Measurements from ENCODE around the gene IFT43. TPM values are rescaled to one million over a fixed set of nuclear protein-coding genes. Genes with fewer than 3 reads are reported as not detected.

The IFT43 gene
- polyA plus RNA-seq, 1 of the 3 experiments (the other 2 are of a cell fraction), result 78.8 TPM

DNA sequence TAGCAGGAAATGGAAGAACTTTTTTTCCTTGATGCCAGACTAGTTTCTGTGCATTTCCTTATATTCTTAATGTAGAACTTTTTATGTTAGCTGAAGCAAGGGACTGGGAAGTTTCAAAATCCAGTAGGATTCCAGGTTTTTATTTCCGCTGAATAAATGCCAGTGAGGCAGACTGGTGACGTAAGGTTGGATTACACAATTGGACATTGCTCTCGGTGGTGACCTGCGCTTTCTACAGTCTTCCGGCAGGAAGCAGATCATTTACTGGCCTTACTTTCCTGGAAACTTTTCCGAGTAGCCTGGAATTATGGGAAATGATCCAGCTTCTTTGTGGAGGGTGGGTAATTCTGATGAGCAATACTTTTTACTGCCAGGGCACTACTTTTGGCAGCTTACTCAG, 3.6 kb downstream of the IFT43 start:
- no peaks in the 10 kb centered on the region for H3K9me3 ChIP-seq
- H3K4me2 ChIP-seq, result no peak overlapping the region
- H3K9me2 ChIP-seq, result no peaks in the 10 kb centered on the region
- H3K79me2 ChIP-seq (ENCODE audit: insufficient read depth), result peaks cover 18% of the 10 kb centered on the region
- no peak for TF ChIP-seq RAD21 (IDR thresholded peaks at IDR 0.05; ENCODE audit: low read length)
- no peak for TF ChIP-seq RFX5 (IDR thresholded peaks at IDR 0.05; ENCODE audit: low read length)
- no peak for TF ChIP-seq EP300 (IDR thresholded peaks at IDR 0.05; ENCODE audit: borderline replicate concordance in 1 of 2, low read depth in 1 of 2, low read length in 1 of 2)
- no peak for TF ChIP-seq FOXJ3 (CRISPR knock-in tag; IDR thresholded peaks at IDR 0.05)
- no peak for TF ChIP-seq TCF12 (IDR thresholded peaks at IDR 0.05)
- TF ChIP-seq GABPA (IDR thresholded peaks at IDR 0.05; ENCODE audit: low read depth), result no peak
- TF ChIP-seq, protein P1, sequence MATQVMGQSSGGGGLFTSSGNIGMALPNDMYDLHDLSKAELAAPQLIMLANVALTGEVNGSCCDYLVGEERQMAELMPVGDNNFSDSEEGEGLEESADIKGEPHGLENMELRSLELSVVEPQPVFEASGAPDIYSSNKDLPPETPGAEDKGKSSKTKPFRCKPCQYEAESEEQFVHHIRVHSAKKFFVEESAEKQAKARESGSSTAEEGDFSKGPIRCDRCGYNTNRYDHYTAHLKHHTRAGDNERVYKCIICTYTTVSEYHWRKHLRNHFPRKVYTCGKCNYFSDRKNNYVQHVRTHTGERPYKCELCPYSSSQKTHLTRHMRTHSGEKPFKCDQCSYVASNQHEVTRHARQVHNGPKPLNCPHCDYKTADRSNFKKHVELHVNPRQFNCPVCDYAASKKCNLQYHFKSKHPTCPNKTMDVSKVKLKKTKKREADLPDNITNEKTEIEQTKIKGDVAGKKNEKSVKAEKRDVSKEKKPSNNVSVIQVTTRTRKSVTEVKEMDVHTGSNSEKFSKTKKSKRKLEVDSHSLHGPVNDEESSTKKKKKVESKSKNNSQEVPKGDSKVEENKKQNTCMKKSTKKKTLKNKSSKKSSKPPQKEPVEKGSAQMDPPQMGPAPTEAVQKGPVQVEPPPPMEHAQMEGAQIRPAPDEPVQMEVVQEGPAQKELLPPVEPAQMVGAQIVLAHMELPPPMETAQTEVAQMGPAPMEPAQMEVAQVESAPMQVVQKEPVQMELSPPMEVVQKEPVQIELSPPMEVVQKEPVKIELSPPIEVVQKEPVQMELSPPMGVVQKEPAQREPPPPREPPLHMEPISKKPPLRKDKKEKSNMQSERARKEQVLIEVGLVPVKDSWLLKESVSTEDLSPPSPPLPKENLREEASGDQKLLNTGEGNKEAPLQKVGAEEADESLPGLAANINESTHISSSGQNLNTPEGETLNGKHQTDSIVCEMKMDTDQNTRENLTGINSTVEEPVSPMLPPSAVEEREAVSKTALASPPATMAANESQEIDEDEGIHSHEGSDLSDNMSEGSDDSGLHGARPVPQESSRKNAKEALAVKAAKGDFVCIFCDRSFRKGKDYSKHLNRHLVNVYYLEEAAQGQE (IDR thresholded peaks at IDR 0.05; ENCODE audit: low read depth, low read length), result no peak
- TF ChIP-seq, protein P2, sequence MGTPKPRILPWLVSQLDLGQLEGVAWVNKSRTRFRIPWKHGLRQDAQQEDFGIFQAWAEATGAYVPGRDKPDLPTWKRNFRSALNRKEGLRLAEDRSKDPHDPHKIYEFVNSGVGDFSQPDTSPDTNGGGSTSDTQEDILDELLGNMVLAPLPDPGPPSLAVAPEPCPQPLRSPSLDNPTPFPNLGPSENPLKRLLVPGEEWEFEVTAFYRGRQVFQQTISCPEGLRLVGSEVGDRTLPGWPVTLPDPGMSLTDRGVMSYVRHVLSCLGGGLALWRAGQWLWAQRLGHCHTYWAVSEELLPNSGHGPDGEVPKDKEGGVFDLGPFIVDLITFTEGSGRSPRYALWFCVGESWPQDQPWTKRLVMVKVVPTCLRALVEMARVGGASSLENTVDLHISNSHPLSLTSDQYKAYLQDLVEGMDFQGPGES (IDR thresholded peaks at IDR 0.05; ENCODE audit: low read depth, low read length), result no peak
- no peak for TF ChIP-seq ELF1 (IDR thresholded peaks at IDR 0.05)
- TF ChIP-seq YY1 (IDR thresholded peaks at IDR 0.05; ENCODE audit: low read depth), result no peak
- TF ChIP-seq MEF2A (IDR thresholded peaks at IDR 0.05; ENCODE audit: borderline replicate concordance, low read depth), result no peak
- TF ChIP-seq NFIC (IDR thresholded peaks at IDR 0.05; ENCODE audit: borderline replicate concordance), result no peak
- TF ChIP-seq TAF1 (IDR thresholded peaks at IDR 0.05; ENCODE audit: borderline replicate concordance, low read depth, low read length), result no peak
- no peak for TF ChIP-seq TEAD4 (IDR thresholded peaks at IDR 0.05; ENCODE audit: borderline replicate concordance, insufficient read depth)
- no peak overlapping the region for H2AFZ ChIP-seq (ENCODE audit: low read depth)
- ChIA-PET POLR2A (no interaction called here), CTCF (interaction anchor here (1.2 to 2.3 kb wide), 7 partner anchors 9 to 280 kb away, joined by 3 to 16 read pairs (median 7); no protein-coding TSS in a partner anchor)
- H3K27me3 ChIP-seq (ENCODE audit: insufficient read depth), result no peaks in the 10 kb centered on the region
- no peak overlapping the region for H3K27ac ChIP-seq (ENCODE audit: low read depth in 2 of 2, low read length in 1 of 2)
- H3F3A ChIP-seq (replicated peaks; ENCODE audit: insufficient read depth), result no peaks in the 10 kb centered on the region
- H3K36me3 ChIP-seq (replicated peaks in 1 of 2; ENCODE audit: control insufficient read depth in 1 of 2, insufficient read depth in 2 of 2, low read length in 1 of 2), result peaks cover 18 to 41% of the 10 kb centered on the region in 2 experiments
- H4K20me1 ChIP-seq (ENCODE audit: insufficient read depth), result no peaks in the 10 kb centered on the region
- H3K9ac ChIP-seq, result no peak overlapping the region
- WGBS (ENCODE audit: low lambda C conversion rate), result 74% methylated on average over 6 of the region's 6 CpGs
- H3K4me3 ChIP-seq (ENCODE audit: low read depth in 2 of 2, low read length in 1 of 2), result no peak overlapping the region
- H3K4me1 ChIP-seq (ENCODE audit: control insufficient read depth in 1 of 2, insufficient read depth in 2 of 2, low read depth in 1 of 2, low read length in 1 of 2), result peaks cover 4 to 23% of the 10 kb centered on the region in 2 experiments; a peak in 3 of 4 replicates
- DNase-seq, result no peak

DNA sequence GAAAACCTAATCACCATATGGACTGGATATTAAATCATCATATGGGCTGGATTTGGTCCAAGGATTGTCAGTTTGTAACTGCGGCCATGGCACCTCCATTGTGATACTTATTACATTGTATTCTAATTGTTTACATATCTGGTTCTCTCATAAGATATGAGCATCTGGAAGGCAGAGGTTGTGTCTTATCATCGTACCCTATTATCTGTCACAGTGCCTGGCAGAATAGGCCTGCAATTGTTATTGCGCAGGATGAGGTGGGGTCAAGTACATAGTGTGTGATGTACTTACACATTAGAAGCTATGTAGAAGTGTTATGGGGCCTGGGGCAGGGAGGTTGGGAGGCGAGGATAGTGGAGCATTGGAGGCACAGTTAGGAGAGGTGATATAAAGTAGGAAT, 4.7 kb downstream of the IFT43 start:
- peak; percentile 60 for DNase-seq
- TF ChIP-seq GATA2 (CRISPR knock-in tag; IDR thresholded peaks at IDR 0.05), result peak; percentile 58
- peak; percentile 69; the same call in 1 of the 2 replicates for TF ChIP-seq RCOR1 (IDR thresholded peaks at IDR 0.05; ENCODE audit: low read length)
- TF ChIP-seq EP300 (IDR thresholded peaks at IDR 0.05; ENCODE audit: borderline replicate concordance in 1 of 2, low read depth in 1 of 2, low read length in 1 of 2), result peak in 1 of 2 experiments; percentile 62; a peak in 1 of 4 replicates
- TF ChIP-seq YY1 (IDR thresholded peaks at IDR 0.05; ENCODE audit: low read depth), result no peak
- no peak for TF ChIP-seq JUND (IDR thresholded peaks at IDR 0.05)
- TF ChIP-seq FOXJ3 (CRISPR knock-in tag; IDR thresholded peaks at IDR 0.05), result peak; percentile 53
- Histone ChIP-seq H3K9me3 (no peaks in the 10 kb centered on the region), H4K20me1 (ENCODE audit: insufficient read depth) (no peaks in the 10 kb centered on the region), H3K9me2 (no peaks in the 10 kb centered on the region), H3K79me2 (ENCODE audit: insufficient read depth) (peaks cover 18% of the 10 kb centered on the region), H3K9ac (no peak overlapping the region), H3K27me3 (ENCODE audit: insufficient read depth) (no peaks in the 10 kb centered on the region), H3K27ac (ENCODE audit: low read depth in 2 of 2, low read length in 1 of 2) (no peak overlapping the region; a peak in 1 of 4 replicates), H3K4me2 (no peak overlapping the region), H3K4me1 (ENCODE audit: control insufficient read depth in 1 of 2, insufficient read depth in 2 of 2, low read depth in 1 of 2, low read length in 1 of 2) (peaks cover 4 to 16% of the 10 kb centered on the region in 2 experiments; a peak in 3 of 4 replicates), H3K36me3 (replicated peaks in 1 of 2; ENCODE audit: control insufficient read depth in 1 of 2, insufficient read depth in 2 of 2, low read length in 1 of 2) (peaks cover 21 to 53% of the 10 kb centered on the region in 2 experiments), H3K4me3 (ENCODE audit: low read depth in 2 of 2, low read length in 1 of 2) (no peak overlapping the region), H2AFZ (ENCODE audit: low read depth) (no peak overlapping the region), H3F3A (replicated peaks; ENCODE audit: insufficient read depth) (no peaks in the 10 kb centered on the region)
- POLR2A ChIA-PET, result no interaction called here
- CTCF ChIA-PET, result interaction anchor here (0.7 to 2.3 kb wide), 11 partner anchors 8 to 413 kb away, joined by 3 to 16 read pairs (median 6); no protein-coding TSS in a partner anchor
- WGBS (ENCODE audit: low lambda C conversion rate), result 88% methylated on average over 4 of the region's 4 CpGs

All from SK-N-SH (cell line).